Measurements from ENCODE around the gene ITGA11.

ITGA11 gene

GRCh38 chr15:68252925-68253534, 178.9 kb downstream of the ITGA11 start:
- DNase-seq, result peak; percentile 56

GRCh38 chr15:68249058-68249713, 182.8 kb downstream of the ITGA11 start:
- no peak for DNase-seq

Data from CD4-positive, alpha-beta T cell treated with Interleukin-6 for 4 hours (primary cell).